Duodenal mucosa (tissue), 2 donors: Measurements from ENCODE around the gene XBP1.
"Not testable (repeated sequence)": the region's sequence is repeated elsewhere in the genome, so short reads cannot be mapped to it uniquely, and the experiment has no call there.

ENCODE experiments used
- H3K27ac ChIP-seq: one replicate; pipeline ENCODE4 v1.7.0; 2013; ENCODE audit warnings: low read depth, low read length
- H3K27me3 ChIP-seq, 2 donors: one replicate each; pipeline ENCODE4 v1.7.0; 2013; ENCODE audit warnings: low read length in 2 of 2, control low read depth in 1 of 2; ENCODE audit not compliant: insufficient read depth in 2 of 2, control insufficient read depth in 1 of 2
- H3K36me3 ChIP-seq, 2 donors: one replicate each; pipeline ENCODE4 v1.7.0; 2013; ENCODE audit warnings: low read length in 2 of 2, control low read depth in 1 of 2; ENCODE audit not compliant: insufficient read depth in 2 of 2, control insufficient read depth in 1 of 2
- H3K4me1 ChIP-seq, 2 donors: one replicate each; pipeline ENCODE4 v1.7.0; 2013; ENCODE audit warnings: low read length in 2 of 2, control low read depth in 1 of 2; ENCODE audit not compliant: insufficient read depth in 2 of 2, control insufficient read depth in 1 of 2
- H3K4me3 ChIP-seq, 2 donors: one replicate each; pipeline ENCODE4 v1.7.0; 2013; ENCODE audit warnings: low read length in 2 of 2, low read depth in 1 of 2
- H3K9ac ChIP-seq, 2 donors: one replicate each; pipeline ENCODE4 v1.7.0; 2013; ENCODE audit warnings: low read length in 2 of 2, low read depth in 1 of 2
- H3K9me3 ChIP-seq, 2 donors: one replicate each; pipeline ENCODE4 v1.7.0; 2013; ENCODE audit warnings: low read length in 2 of 2, control low read depth in 1 of 2; ENCODE audit not compliant: control insufficient read depth in 1 of 2

The XBP1 gene

DNA sequence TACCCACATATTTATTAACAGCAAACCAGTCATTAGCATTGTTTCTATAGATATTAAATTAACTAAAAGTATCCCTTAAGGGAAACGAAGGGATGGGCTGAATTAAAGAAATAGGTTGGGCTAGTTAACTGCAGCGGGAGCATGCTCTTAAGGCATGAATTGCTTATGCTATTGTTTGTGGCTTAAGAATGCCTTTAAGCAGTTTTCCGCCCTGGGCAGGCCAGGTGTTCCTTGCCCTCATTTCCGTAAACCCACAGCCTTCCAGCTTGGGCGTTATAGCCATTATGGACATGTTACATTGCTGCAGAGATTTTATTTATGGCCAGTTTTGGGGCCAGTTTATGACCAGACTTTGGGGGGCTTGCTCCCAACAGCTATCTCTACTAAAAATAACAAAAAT, 5.1 kb upstream of the XBP1 start:
- H3K9me3 ChIP-seq, H3K36me3 ChIP-seq, H3K4me3 ChIP-seq, H3K27ac ChIP-seq, H3K9ac ChIP-seq, H3K27me3 ChIP-seq: not testable (repeated sequence)
- peaks cover 18 to 21% of the 10 kb centered on the region in 2 donors for H3K4me1 ChIP-seq

DNA sequence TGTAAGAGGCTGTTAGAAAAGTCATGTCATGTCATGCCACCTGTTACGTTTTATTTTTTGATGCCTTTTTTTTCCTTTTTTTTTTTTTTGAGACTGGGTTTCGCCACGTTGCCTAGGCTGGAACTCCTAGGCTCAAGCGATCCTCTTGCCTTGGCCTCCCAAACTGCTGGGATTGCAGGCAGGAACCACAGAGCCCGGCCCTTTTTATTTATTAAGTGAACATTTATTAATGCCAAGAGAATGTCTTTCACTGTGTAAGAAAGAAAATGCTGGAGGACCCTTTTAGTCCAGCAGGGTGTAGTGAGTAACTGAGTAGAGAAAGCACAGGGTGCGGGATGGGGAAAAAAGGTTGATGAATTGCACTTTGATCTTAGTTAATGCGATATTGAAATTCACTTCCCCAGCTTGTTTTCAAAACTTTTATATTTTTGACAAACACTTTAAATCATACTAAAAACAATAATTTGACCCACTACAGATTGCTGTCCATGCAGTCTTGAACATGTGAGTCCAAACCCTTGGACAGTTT, 2.3 kb upstream of the XBP1 start:
- no peaks in the 10 kb centered on the region for H3K27me3 ChIP-seq

DNA sequence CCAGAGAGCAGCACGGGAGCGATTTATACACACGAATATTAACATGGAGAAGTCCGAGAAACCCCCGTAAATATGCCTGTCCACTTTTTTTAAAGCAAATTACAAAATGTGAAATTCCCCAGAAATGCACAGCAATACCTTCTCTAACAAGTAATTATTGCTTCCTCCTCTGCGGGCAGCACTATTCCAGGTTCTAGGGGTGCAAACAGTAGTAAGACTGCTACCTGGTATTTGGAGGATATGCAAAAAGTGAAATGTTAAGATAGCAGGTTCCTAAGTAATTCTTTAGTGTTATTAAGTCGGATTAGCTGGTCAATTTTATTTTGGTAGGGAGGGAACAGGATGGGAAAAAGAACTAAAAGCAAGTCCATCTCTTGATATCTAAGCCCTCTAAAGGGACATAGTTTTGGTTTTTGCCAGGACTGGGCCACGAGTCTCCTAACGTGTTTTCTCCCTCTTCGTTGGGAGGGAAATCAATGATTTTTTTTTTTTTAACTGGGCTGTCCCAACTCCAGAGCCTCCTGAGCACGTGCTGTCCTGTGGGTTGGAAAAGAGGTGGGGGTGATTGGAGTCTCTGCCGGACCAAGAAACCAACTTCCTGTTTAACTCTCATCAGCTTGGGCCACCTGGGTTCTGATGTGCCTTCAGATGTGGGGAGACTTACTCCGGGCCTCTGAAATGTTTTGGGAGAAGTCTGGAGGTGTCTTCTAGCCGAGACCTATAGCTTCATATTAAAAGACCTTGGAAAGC, 1.7 kb upstream of the XBP1 start:
- H3K27me3 ChIP-seq, result no peaks in the 10 kb centered on the region
- H3K9ac ChIP-seq, result peak overlapping the region; percentile 24 to 39
- H3K4me1 ChIP-seq, result peaks cover 18 to 19% of the 10 kb centered on the region in 2 donors
- peak overlapping the region; percentile 40 to 99 for H3K4me3 ChIP-seq
- peak overlapping the region; percentile 1 for H3K27ac ChIP-seq
- H3K9me3 ChIP-seq, result no peaks in the 10 kb centered on the region
- H3K36me3 ChIP-seq, result peaks cover 3 to 6% of the 10 kb centered on the region in 2 donors

More for the DNA sequence above, 2.3 kb upstream of the XBP1 start:
- Histone ChIP-seq H3K36me3 (peaks cover 0 to 6% of the 10 kb centered on the region in 2 donors), H3K4me1 (peaks cover 15 to 18% of the 10 kb centered on the region in 2 donors), H3K27ac (no peak overlapping the region), H3K9me3 (no peaks in the 10 kb centered on the region), H3K4me3 (peak overlapping the region; percentile 40 to 99), H3K9ac (peak overlapping the region in 1 of 2 donors; percentile 24)

DNA sequence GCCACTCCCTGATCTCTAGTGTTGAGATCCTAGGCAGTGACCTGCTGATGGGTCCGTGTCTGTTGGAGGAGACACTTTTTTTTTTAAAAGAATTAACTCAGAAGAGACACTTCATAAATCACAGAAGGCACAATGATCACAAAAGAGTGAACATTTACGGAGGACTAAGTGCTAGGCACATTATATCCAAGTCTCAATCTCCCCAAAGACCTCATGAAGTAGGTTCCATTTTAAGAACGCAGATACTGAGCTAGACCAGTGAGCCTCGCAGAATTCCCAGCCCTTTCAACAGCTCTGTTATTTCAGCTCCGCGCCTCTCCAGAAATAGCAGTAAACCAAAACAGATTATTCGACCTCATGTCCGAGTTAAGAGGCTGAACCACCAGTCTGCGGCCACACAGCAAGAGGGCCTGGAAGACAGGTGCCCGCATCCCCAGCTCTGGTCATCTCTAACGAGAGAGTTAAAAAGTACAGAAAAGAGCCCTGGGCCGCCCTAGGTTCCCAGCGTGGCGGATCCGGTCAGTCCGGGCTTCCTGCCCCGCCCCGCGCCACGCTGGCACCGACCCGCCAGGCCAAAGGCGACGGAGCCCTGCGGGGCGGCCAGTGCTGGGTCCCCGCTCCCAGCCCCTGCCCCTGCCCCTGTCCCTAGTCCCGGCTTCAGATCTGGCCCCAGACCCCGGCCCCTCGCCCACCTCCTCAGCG, 612 bp downstream of the XBP1 start:
- H3K4me3 ChIP-seq, result peak overlapping the region; percentile 88 to 99
- peak overlapping the region; percentile 98 for H3K27ac ChIP-seq
- peaks cover 31 to 36% of the 10 kb centered on the region in 2 donors for H3K4me1 ChIP-seq
- H3K27me3 ChIP-seq, result no peaks in the 10 kb centered on the region
- peaks cover 26 to 28% of the 10 kb centered on the region in 2 donors for H3K36me3 ChIP-seq
- H3K9me3 ChIP-seq, result no peaks in the 10 kb centered on the region
- peak overlapping the region; percentile 96 to 97 for H3K9ac ChIP-seq

DNA sequence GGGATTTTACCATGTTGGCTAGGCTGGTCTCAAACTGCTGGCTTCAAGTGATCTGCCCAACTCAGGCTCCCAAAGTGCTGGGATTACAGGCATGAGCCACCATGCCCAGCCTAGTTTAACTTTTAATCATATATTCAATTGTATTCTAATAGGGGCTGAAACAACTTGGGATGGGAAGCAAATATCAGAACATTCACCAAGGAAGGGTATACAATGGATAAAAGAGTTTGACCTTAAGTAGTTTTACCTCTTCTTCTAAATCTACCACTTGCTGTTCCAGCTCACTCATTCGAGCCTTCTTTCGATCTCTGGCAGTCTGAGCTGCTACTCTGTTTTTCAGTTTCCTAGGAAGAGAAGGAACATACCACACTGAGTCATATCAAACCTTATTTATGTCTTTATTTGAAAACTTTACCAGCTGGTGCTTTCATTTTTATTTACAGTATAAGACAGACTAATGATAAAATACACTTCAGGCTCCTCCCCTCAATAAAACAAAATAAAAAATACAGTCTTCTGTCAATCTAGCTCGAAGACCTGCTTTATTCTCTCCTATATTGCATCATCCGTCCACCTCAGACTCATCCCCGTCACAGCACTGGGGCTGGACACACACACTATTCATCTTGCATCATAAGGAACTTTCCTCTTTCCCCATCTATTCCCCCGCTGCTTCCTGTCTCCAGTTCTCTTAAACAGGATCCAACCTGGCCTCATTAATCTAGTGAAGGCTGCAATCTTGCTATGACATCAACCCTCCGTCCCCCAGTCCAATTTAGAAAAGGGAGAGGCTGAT, 1.4 kb downstream of the XBP1 start:
- no peaks in the 10 kb centered on the region for H3K27me3 ChIP-seq
- H3K27ac ChIP-seq, result peak overlapping the region; percentile 98
- peak overlapping the region; percentile 96 to 97 for H3K9ac ChIP-seq
- H3K9me3 ChIP-seq, result no peaks in the 10 kb centered on the region
- H3K4me1 ChIP-seq, result peaks cover 31 to 36% of the 10 kb centered on the region in 2 donors
- peak overlapping the region; percentile 88 to 99 for H3K4me3 ChIP-seq
- peaks cover 34 to 35% of the 10 kb centered on the region in 2 donors for H3K36me3 ChIP-seq

DNA sequence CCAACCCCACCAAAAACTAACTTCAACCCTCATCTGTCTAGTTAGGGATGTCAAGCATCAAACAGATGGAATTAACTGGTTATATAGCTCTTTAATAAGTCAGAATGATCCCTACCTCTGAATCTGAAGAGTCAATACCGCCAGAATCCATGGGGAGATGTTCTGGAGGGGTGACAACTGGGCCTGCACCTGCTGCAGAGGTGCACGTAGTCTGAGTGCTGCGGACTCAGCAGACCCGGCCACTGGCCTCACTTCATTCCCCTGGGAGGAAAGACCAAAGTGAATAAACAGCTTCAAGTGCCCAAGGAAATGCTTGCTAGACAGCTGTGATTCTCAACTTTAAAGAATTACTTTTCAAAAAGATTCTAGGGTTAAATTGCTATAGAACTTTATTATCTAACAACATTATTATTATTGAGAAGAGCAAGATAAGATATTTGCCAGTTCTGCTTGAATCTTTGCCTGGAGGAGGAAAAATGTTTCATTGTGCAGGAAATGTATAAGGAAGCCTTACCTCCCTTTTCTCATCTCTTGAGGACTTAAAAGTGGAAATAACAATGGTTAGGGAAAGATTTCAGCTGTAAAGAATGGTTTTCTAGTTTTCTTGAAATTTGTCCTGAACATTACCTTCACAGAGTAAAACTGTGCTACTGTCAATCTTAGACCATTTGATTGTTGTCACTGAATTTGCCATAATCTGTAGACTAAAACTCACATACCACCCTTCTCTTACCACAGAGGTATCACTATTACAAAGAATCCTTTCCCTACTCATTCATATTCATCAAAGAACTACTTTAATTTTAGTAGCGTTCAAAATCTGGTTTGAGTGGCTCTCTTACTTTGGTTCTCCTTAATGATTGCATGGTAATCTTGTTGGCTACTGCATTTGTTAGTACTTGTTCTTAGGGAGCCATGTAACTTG, 4.2 kb downstream of the XBP1 start:
- Histone ChIP-seq H3K27me3 (no peaks in the 10 kb centered on the region), H3K4me3 (peak overlapping the region; percentile 12 to 23), H3K4me1 (peaks cover 23 to 25% of the 10 kb centered on the region in 2 donors), H3K9ac (peak overlapping the region in 1 of 2 donors; percentile 48), H3K9me3 (no peaks in the 10 kb centered on the region), H3K36me3 (peaks cover 36 to 42% of the 10 kb centered on the region in 2 donors), H3K27ac (no peak overlapping the region)

DNA sequence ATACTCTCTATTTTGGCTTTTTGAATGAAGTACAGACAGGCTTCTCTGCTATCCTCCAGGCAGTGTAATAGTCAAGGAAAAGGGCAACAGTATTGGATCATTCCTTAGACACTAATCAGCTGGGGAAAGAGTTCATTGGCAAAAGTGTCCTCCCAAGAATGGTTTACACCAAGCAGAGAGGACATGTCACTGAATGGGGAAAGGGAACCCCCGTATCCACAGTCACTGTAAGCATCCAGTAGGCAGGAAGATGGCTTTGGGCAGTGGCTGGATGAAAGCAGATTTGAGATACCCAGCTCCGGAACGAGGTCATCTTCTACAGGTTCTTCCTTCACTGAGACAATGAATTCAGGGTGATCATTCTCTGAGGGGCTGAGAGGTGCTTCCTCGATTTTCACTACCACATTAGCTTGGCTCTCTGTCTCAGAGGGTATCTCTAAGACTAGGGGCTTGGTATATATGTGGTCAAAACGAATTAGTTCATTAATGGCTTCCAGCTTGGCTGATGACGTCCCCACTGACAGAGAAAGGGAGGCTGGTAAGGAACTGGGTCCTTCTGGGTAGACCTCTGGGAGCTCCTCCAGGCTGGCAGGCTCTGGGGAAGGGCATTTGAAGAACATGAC, 5.2 kb downstream of the XBP1 start:
- H3K36me3 ChIP-seq, result peaks cover 36 to 42% of the 10 kb centered on the region in 2 donors
- no peak overlapping the region for H3K4me3 ChIP-seq
- H3K27me3 ChIP-seq, result no peaks in the 10 kb centered on the region
- peak overlapping the region in 1 of 2 donors; percentile 8 for H3K9ac ChIP-seq
- H3K9me3 ChIP-seq, result no peaks in the 10 kb centered on the region
- peaks cover 23 to 25% of the 10 kb centered on the region in 2 donors for H3K4me1 ChIP-seq
- no peak overlapping the region for H3K27ac ChIP-seq

DNA sequence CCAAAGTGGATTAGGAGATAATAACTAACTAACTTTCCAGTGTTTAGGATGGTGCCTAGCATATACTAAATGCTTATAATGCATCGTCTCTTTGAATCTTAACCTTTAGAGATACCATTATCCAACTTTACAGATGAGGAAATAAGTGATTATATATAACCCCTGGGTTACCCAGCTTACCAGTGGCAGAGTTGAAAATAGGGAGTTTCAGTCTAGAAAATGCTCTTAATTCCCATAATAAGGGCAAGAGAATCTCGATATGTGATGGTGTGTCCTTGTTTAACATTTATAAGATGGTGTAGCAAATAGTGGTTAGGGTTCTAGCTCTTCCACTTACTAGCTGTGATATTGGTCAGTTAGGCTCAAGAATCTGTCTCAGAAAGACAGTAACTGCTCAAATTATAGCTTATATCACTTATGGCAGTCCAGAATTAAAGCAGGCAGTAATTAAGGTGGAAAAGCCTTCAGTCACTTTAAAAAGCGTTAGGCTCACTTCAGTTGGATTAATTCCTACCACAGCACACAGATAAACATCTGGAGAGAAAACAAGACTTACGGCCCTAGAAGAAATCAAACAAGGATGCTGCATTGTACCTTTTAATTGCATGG, 6.3 kb downstream of the XBP1 start:
- Histone ChIP-seq H3K27me3 (no peaks in the 10 kb centered on the region), H3K9me3 (no peaks in the 10 kb centered on the region), H3K9ac (no peak overlapping the region), H3K4me3 (no peak overlapping the region), H3K27ac (no peak overlapping the region), H3K4me1 (peaks cover 23 to 25% of the 10 kb centered on the region in 2 donors), H3K36me3 (peaks cover 36 to 45% of the 10 kb centered on the region in 2 donors)
